NCI-H748 (cell line): ENCODE measurements around the gene PHIP.

ENCODE experiments used
- DNase-seq: peaks from one replicate; lab custom pipeline; 2025; ENCODE audit not compliant: unreplicated experiment; lab: John Stamatoyannopoulos, UW

The PHIP gene

GRCh38 chr6:79071547-79071946 lies 6.5 kb downstream of the PHIP start:
- no peak for DNase-seq

DNA sequence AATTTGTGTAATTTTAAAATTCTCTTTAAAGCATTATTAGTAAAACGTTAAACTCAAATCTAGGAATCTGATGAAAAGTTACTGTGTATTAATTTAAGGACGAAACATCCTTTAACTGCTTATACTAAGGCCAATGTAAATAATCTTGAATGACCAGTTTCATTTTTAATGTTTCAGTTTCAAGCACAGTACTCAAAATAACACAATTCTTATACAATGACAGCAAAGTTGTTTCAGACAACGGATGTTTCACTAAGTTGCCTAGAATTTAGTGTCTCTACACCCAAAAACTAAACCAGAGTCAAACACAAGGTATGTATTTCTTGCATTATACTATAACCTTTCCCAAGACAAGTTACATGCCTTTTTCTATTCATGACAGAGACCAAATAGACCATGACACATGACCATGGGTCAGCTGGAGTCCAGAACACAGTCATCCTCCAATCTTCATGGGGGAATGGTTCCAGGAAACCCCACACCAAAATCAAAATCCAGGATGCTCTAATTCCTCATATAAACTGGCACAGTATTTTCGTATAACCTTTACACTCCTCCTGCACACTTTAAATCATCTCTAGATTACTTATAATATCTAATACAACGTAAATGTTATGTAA lies 7.7 kb downstream of the PHIP start:
- no peak for DNase-seq

DNA sequence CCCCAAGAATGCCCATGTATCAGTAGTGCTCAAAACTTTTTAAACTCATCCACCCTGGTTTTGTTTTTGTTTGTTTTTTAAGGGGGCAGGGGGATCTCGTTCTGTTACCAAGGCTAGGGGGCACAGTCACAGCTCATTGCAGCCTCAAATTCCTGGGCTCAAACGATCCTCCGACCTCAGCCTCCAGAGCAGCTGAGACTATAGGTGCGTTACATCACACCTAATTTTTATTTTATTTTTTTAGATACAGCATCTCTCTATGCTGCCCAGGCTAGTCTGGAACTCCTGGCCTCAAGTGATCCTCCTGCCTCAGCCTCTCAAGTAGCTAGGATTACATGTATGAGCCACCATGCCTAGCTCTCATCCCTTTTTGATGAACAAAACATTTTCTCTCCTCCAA lies 11.2 kb downstream of the PHIP start:
- DNase-seq = no peak

DNA sequence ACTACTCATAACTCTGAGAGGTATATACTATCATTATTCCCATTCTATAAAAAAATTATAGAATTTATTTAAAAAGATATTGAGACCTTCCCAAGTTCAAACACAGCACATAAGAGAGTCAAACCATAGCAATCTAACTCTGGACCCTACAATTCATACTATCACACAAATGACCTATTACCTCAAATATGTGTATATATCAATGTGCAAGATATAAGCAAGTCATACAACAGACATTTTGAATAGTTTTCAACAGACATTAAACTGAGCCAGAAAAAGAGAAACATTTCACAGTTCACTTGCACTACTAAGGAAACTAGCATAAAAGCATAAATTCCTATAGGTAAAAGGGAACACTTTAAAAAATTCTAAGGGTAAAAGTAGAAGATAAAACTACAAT lies 11.7 kb downstream of the PHIP start:
- no peak for DNase-seq

- no peak for DNase-seq
These were observed 12.8 kb downstream of the PHIP start for GRCh38 chr6:79065232-79065631.

- DNase-seq = no peak
These were observed 13.4 kb downstream of the PHIP start for GRCh38 chr6:79064635-79065034.

GRCh38 chr6:79062708-79063107 lies 15.3 kb downstream of the PHIP start:
- DNase-seq = no peak

GRCh38 chr6:79057746-79058145 lies 20.3 kb downstream of the PHIP start:
- no peak for DNase-seq

GRCh38 chr6:79056226-79056625 lies 21.8 kb downstream of the PHIP start:
- DNase-seq = no peak

- peak; percentile 31 for DNase-seq
These were observed 29.4 kb downstream of the PHIP start for GRCh38 chr6:79048611-79049010.

- no peak for DNase-seq
These were observed 31.0 kb downstream of the PHIP start for GRCh38 chr6:79047072-79047471.

DNA sequence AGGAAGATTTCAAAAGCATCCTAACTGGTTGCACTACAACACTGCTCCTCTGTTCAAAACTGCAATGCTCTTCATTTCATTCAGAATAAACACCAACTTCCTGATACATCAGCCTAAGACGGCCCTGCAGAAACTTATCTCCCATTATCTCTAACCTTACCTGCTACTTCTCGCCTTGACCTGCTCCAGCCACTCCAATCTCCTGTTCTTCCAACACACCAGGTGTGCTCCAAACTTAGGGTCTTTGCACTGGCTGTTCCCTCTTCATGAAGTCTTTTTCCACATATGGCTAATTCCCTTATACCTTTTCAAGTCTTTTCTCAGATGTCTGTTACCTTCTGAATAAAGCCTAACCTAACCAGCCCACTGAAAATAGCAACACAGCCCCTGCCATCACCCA lies 32.1 kb downstream of the PHIP start:
- no peak for DNase-seq

GRCh38 chr6:79042799-79043126 lies 35.3 kb downstream of the PHIP start:
- DNase-seq = no peak

DNA sequence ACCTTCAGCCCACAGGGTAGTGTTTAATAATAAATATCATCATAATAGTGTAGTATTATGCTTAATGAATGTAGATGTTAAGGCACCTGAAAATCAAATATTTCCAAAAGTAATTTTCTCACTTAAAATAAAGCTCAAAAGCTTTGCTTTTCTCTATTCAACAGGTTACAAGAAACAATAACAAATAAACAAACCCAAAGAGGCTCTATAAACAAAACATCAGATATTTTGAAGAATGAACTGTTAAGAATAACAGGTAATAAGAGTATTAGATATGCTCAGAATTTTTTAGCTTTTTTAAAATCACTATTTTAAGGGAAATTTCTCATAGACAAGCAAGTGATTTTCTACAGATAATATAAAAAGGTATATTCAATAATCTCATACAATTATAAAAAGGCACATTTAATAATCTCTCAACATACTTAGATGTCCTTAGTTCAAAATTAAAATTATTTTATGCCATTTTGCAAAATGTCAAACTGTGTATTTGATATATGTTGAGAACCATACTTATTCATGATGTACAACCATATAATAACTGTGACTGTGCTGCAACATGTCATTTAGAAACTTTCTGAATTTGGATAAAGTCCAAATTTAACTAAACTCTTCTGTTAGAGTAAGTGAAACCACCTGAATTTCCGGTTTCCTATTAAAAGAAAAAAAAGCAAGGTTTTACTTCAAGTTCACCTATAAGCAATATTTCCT lies 35.8 kb downstream of the PHIP start:
- DNase-seq = no peak

DNA sequence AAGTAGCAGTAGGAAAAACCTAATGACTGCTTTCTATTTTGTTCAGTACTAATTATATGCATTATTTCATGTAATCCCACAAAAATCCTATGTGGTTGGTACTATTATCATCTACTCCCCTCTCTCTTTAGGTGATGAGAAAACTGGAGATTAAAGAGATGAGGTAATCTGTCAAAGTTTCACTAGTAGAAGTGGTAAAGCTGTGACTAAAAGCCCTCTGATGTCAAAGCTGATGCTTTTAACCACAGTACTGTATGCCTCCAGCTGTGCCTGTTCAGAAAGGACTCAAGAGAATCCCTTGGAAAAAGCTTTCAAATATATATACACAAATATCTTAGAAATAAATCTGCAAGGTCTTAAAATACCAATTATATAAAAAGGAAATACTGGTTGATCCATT lies 38.0 kb downstream of the PHIP start:
- DNase-seq = no peak

GRCh38 chr6:79038061-79038460 lies 40.0 kb downstream of the PHIP start:
- no peak for DNase-seq

- no peak for DNase-seq
These were observed 43.2 kb downstream of the PHIP start for GRCh38 chr6:79034865-79035264.

DNA sequence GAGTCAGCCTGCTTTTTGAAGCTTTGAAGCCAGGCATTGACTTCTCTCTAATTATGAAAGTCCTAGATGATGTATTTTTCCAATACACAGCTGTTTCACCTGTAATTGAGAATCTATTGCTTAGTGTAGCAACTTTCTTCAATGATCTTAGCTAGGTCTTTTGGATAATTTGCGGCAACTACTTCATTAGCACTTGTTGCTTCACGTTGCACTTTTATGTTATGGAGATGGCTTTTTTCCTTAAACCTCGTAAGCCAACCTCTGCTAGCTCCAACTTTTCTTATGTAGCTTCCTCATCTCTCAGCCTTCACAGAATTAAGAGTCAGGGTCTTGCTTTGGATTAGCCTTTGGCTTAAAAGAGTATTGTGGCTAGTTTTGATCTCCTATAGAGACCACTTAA lies 44.8 kb downstream of the PHIP start:
- DNase-seq = no peak

DNA sequence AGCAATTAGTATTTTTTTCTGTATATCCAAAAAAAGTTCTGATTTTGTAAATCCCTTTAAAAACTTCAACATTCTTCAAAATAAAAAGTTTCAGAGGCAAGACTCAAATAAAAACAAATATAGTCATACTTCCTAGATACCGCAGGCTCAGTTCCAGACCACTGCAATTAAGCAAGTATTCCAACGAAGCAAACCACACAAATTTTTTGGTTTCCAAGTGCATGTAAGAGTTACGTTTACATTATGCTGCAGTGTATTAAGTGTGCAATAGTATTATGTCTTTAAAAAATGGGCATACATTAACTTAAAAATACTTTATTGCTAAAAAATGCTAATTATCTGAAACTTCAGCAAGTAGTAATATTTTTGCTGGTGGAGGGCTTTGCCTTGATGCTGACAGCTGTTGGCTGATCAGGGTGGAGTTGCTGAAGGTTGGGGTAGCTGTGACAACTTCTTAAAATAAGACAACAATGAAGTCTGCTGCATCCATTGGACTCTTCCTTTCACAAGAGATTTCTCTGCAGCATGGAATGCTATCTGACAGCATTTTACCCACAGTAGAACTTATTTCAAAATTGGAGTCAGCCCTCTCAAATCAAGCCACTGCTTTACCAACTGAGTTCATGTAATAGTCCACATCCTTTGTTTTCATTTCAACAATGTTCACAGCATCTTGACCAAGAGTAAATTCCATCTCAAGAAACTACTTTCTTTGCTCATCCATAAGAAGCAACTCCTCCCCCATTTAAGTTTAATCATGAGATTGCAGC lies 46.0 kb downstream of the PHIP start:
- no peak for DNase-seq

- no peak for DNase-seq
These were observed 47.5 kb downstream of the PHIP start for GRCh38 chr6:79030511-79030910.

DNA sequence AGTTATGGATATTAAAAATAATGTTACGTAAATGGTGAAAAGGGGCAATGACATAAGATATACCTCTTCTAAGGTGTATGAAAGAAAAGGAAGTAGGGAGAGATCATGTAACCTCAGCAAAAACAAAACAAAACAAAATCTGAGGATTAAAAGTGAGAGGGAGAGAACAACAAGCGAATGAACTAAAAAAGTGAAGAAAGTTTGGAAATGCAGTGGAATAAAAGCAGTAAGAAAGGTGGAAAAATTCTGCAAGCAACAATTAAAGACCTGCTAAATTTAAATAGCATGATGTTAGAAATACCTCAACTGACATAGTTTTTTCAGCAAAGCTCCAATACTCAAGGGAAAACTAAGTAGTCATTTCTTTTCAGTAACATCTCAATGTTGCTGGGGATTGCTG lies 48.0 kb downstream of the PHIP start:
- no peak for DNase-seq

DNA sequence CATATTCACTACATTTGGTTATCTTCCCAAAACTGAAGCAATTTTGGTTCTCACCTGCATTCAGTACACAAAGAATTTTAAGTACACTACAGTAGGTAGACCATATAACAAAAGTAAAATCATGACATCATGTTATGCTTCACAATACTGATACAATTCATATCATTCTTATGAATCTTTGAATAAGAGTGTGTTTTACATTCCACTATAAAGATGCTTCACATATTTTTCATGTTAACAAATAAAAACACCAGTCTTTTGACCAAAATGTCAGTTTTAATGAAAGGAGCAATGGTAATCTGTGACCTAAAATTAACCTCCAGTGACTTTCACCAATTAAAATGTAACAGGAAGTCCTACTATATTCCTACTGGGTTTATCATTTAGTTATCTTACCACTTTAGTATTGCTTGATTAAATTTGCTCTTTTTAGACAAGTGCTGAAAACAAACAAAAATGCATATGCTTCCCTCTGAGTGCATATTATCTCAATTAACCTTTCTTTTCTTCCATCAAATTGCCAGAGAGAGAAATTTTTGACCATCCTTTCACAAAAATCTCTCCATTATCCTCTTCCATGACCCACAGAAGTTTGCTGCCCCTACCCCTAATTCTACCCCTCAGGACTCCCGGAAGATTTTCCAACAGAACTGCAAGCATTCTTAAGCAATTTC lies 49.3 kb downstream of the PHIP start:
- DNase-seq = no peak
